Neural cell (in vitro differentiated cells): ENCODE measurements around the gene CHL1. TPM values are rescaled to one million over a fixed set of nuclear protein-coding genes. Genes with fewer than 3 reads are reported as not detected.

Experiments used
- H2AFZ ChIP-seq: fragments of 200-600, 300-800 bp; sonication (generic), shearing (Covaris generic); 2 replicates; pipeline ENCODE4 v1.6.0; 2014; ENCODE audit warnings: low read depth, mild to moderate bottlenecking, antibody characterized with exemption, low read length, moderate library complexity
- H3F3A ChIP-seq: fragments of 200-600 bp; shearing (Covaris generic); 2 replicates; pipeline ENCODE4 v1.6.1; 2016; ENCODE audit warnings: mild to moderate bottlenecking, moderate library complexity, mixed read lengths, antibody characterized with exemption, low read length; ENCODE audit not compliant: insufficient read depth, poor library complexity, severe bottlenecking
- H3K27ac ChIP-seq: fragments of 200-600, 300-800 bp; sonication (generic), shearing (Covaris generic); 2 replicates; pipeline ENCODE4 v1.5.1; 2014; ENCODE audit warnings: mild to moderate bottlenecking, low read length, moderate library complexity
- H3K27me3 ChIP-seq: fragments of 300-800, 200-600 bp; sonication (generic), shearing (Covaris generic); 2 replicates; pipeline ENCODE4 v1.6.0; 2014; ENCODE audit warnings: mild to moderate bottlenecking, low read depth, low read length, moderate library complexity; ENCODE audit not compliant: insufficient read depth
- H3K36me3 ChIP-seq: fragments of 300-800, 200-600 bp; sonication (generic), shearing (Covaris generic); 2 replicates; pipeline ENCODE4 v1.5.1; 2014; ENCODE audit warnings: mild to moderate bottlenecking, antibody characterized with exemption, low read length, moderate library complexity; ENCODE audit not compliant: insufficient read depth
- H3K4me2 ChIP-seq: fragments of 300-800, 200-600 bp; sonication (generic), shearing (Covaris generic); 2 replicates; pipeline ENCODE4 v1.6.0; 2014; ENCODE audit warnings: mild to moderate bottlenecking, low read length
- H3K4me3 ChIP-seq: fragments of 300-800, 200-600 bp; sonication (generic), shearing (Covaris generic); 2 replicates; pipeline ENCODE4 v1.5.1; 2014; ENCODE audit warnings: mild to moderate bottlenecking, low read length, moderate library complexity
- H3K79me2 ChIP-seq: fragments of 200-600 bp; shearing (Covaris generic); replicated peaks from 2 replicates; pipeline ENCODE4 v1.6.0; 2014; ENCODE audit warnings: mild to moderate bottlenecking, low read length, moderate library complexity; ENCODE audit not compliant: insufficient read depth
- H3K9ac ChIP-seq: fragments of 300-800, 200-600 bp; sonication (generic), shearing (Covaris generic); 2 replicates; pipeline ENCODE4 v1.6.1; 2016; ENCODE audit warnings: mild to moderate bottlenecking, low read length, mixed read lengths
- H3K9me2 ChIP-seq: fragments of 200-600 bp; shearing (Covaris generic); 2 replicates; pipeline ENCODE4 v1.6.1; 2016; ENCODE audit warnings: mild to moderate bottlenecking, low read length, mixed read lengths; ENCODE audit not compliant: insufficient read depth
- H3K9me3 ChIP-seq: fragments of 200-600, 300-800 bp; sonication (generic), shearing (Covaris generic); 2 replicates; pipeline ENCODE4 v1.6.1; 2016; ENCODE audit warnings: mild to moderate bottlenecking, mixed run types, low read length, moderate library complexity, mixed read lengths
- H4K20me1 ChIP-seq: fragments of 200-600 bp; shearing (Covaris generic); 2 replicates; pipeline ENCODE4 v1.6.1; 2016; ENCODE audit warnings: mild to moderate bottlenecking, mixed run types; ENCODE audit not compliant: insufficient read depth
- CTCF ChIP-seq: fragments of 450-650 bp; IDR thresholded peaks from 2 replicates; pipeline ENCODE4 v1.5.1; 2014; ENCODE audit warnings: antibody characterized with exemption, mild to moderate bottlenecking, moderate library complexity; ENCODE audit not compliant: poor library complexity, severe bottlenecking
- EP300 ChIP-seq: fragments of 450-650 bp; conservative IDR thresholded peaks from 2 replicates; pipeline ENCODE4 v1.6.1; 2014; ENCODE audit warnings: antibody characterized with exemption, mild to moderate bottlenecking, moderate library complexity; ENCODE audit not compliant: poor library complexity, severe bottlenecking
- EZH2 ChIP-seq: fragments of 200-600, 300-800 bp; shearing (Covaris generic), sonication (generic); IDR thresholded peaks from 2 replicates; pipeline ENCODE4 v1.6.1; 2014; ENCODE audit warnings: antibody characterized with exemption, low read length, borderline replicate concordance, mild to moderate bottlenecking; ENCODE audit not compliant: insufficient read depth, poor library complexity, severe bottlenecking
- MXI1 ChIP-seq: fragments of 450-650 bp; conservative IDR thresholded peaks from 2 replicates; pipeline ENCODE4 v1.6.1; 2014; ENCODE audit warnings: antibody characterized with exemption, mild to moderate bottlenecking; ENCODE audit not compliant: poor library complexity, severe bottlenecking
- POLR2AphosphoS5 ChIP-seq: IDR thresholded peaks from 2 replicates; pipeline ENCODE4 v1.6.1; 2012
- RAD21 ChIP-seq: fragments of 450-650 bp; conservative IDR thresholded peaks from 2 replicates; pipeline ENCODE4 v1.6.1; 2014; ENCODE audit warnings: antibody characterized with exemption, mild to moderate bottlenecking, moderate library complexity
- REST ChIP-seq: IDR thresholded peaks from 2 replicates; pipeline ENCODE4 v1.6.1; 2012; ENCODE audit warnings: borderline replicate concordance
- SMC3 ChIP-seq: fragments of 450-650 bp; conservative IDR thresholded peaks from 2 replicates; pipeline ENCODE4 v1.6.1; 2014; ENCODE audit warnings: antibody characterized with exemption, mild to moderate bottlenecking, moderate library complexity; ENCODE audit not compliant: poor library complexity
- TAF1 ChIP-seq: IDR thresholded peaks from 2 replicates; pipeline ENCODE4 v1.6.1; 2012; ENCODE audit warnings: low read depth
- polyA plus RNA-seq: library from polyadenylated mRNA; depleted of rRNA; stranded (reverse); fragments of >200 nt; gene quantifications from 2 replicates; pipeline ENCODE4 v1.2.3, GENCODE V29; 2014

The CHL1 gene
- polyA plus RNA-seq, 1 donor from 2014 or later: 199 TPM

GRCh38 chr3:312160-312733, 115.7 kb downstream of the CHL1 start:
- Histone ChIP-seq H3K4me3 (no peak overlapping the region), H3K36me3 (no peaks in the 10 kb centered on the region), H3K9me3 (no peaks in the 10 kb centered on the region), H3K27me3 (no peaks in the 10 kb centered on the region), H4K20me1 (no peaks in the 10 kb centered on the region), H3K4me2 (no peak overlapping the region), H3K9me2 (no peaks in the 10 kb centered on the region), H3K27ac (no peak overlapping the region), H2AFZ (no peak overlapping the region), H3F3A (no peaks in the 10 kb centered on the region), H3K9ac (no peak overlapping the region), H3K79me2 (no peaks in the 10 kb centered on the region)
- TF ChIP-seq TAF1 (no peak), MXI1 (no peak), CTCF (no peak), RAD21 (no peak), SMC3 (no peak), EP300 (peak; percentile 73), EZH2 (no peak), REST (peak; percentile 47), POLR2AphosphoS5 (peak; percentile 87)

GRCh38 chr3:312911-313310, 116.3 kb downstream of the CHL1 start:
- Histone ChIP-seq H3K4me3 (no peak overlapping the region), H3K9ac (no peak overlapping the region), H4K20me1 (no peaks in the 10 kb centered on the region), H3F3A (no peaks in the 10 kb centered on the region), H2AFZ (no peak overlapping the region), H3K27ac (no peak overlapping the region), H3K27me3 (no peaks in the 10 kb centered on the region), H3K79me2 (no peaks in the 10 kb centered on the region), H3K36me3 (no peaks in the 10 kb centered on the region), H3K9me3 (no peaks in the 10 kb centered on the region), H3K4me2 (no peak overlapping the region), H3K9me2 (no peaks in the 10 kb centered on the region)
- no peak for TF ChIP-seq CTCF
- no peak for TF ChIP-seq RAD21
- no peak for TF ChIP-seq REST
- TF ChIP-seq MXI1: no peak
- no peak for TF ChIP-seq EP300
- no peak for TF ChIP-seq EZH2
- TF ChIP-seq TAF1: no peak
- no peak for TF ChIP-seq POLR2AphosphoS5
- TF ChIP-seq SMC3: no peak
